HK-2 (cell line): ENCODE data around the gene TRIM40.
A peak's percentile ranks its signal among the peaks of the same experiment; 100 is the strongest.

Experiments
- DNase-seq: peaks from one replicate; pipeline ENCODE4 v3.0.0-alpha.2; 2018; ENCODE audit not compliant: unreplicated experiment

TRIM40 gene

GRCh38 chr6:30147096-30147495, 11.2 kb downstream of the TRIM40 start:
- no peak for DNase-seq

GRCh38 chr6:30149234-30149633, 13.3 kb downstream of the TRIM40 start:
- DNase-seq: no peak

GRCh38 chr6:30149858-30150550, 14.1 kb downstream of the TRIM40 start:
- DNase-seq: no peak

- peak; percentile 20 for DNase-seq
Observed at GRCh38 chr6:30150671-30151395, 14.9 kb downstream of the TRIM40 start.

- DNase-seq: no peak
Observed at GRCh38 chr6:30151580-30151979, 15.6 kb downstream of the TRIM40 start.

- no peak for DNase-seq
Observed at GRCh38 chr6:30152016-30152673, 16.2 kb downstream of the TRIM40 start.

- no peak for DNase-seq
Observed at GRCh38 chr6:30152910-30153610, 17.1 kb downstream of the TRIM40 start.

GRCh38 chr6:30154061-30154460, 18.1 kb downstream of the TRIM40 start:
- DNase-seq: no peak

GRCh38 chr6:30154709-30155519, 19.0 kb downstream of the TRIM40 start:
- peak; percentile 66 for DNase-seq

- no peak for DNase-seq
Observed at GRCh38 chr6:30155520-30156261, 19.8 kb downstream of the TRIM40 start.

- peak; percentile 78 for DNase-seq
Observed at GRCh38 chr6:30156262-30156599, 20.3 kb downstream of the TRIM40 start.

GRCh38 chr6:30156774-30157173, 20.8 kb downstream of the TRIM40 start:
- DNase-seq: no peak

- no peak for DNase-seq
Observed at GRCh38 chr6:30157581-30157980, 21.6 kb downstream of the TRIM40 start.

- DNase-seq: no peak
Observed at GRCh38 chr6:30157999-30158398, 22.1 kb downstream of the TRIM40 start.

GRCh38 chr6:30158475-30159040, 22.6 kb downstream of the TRIM40 start:
- DNase-seq: no peak

GRCh38 chr6:30160008-30160784, 24.3 kb downstream of the TRIM40 start:
- no peak for DNase-seq

- no peak for DNase-seq
Observed at GRCh38 chr6:30160785-30161531, 25.0 kb downstream of the TRIM40 start, which contains the start of gene TRIM10. TRIM10 (minus strand) TSS chr6:30161211; CDS start chr6:30160858, 353 bp downstream.

GRCh38 chr6:30162265-30163089, 26.5 kb downstream of the TRIM40 start:
- DNase-seq: no peak
